Caco-2 (cell line): ENCODE results near the gene NKD2. TPM values are rescaled to one million over a fixed set of nuclear protein-coding genes. Genes with fewer than 3 reads are reported as not detected.

Experiments used
- BruUV-seq: library from RNA; stranded (reverse); fragments of 400-500 nt; replicated peaks from 2 replicates; lab custom pipeline; 2021; lab: Mats Ljungman, UMichigan
- CTCF ChIA-PET: fragments of 300-600 bp; sonication (Branson Sonifier 250); formaldehyde crosslinking; loops from one replicate; lab custom pipeline; 2022; ENCODE audit warnings: antibody characterized with exemption; lab: Charles Lee
- POLR2A ChIA-PET: fragments of 300-600 bp; sonication (Branson Sonifier 250); formaldehyde crosslinking; loops from one replicate; lab custom pipeline; 2022; ENCODE audit warnings: antibody characterized with exemption; lab: Charles Lee
- DNase-seq, 2 experiments: peaks; one replicate each; pipeline versions ENCODE4 v3.0.0 to v3.0.0-alpha.2; 2020 to 2022
- H3K27me3 ChIP-seq: replicated peaks from 2 replicates; pipeline ENCODE4 v1.6.0; 2011; ENCODE audit warnings: low read length; ENCODE audit not compliant: control insufficient read depth, insufficient read depth
- H3K36me3 ChIP-seq: 2 replicates; pipeline ENCODE4 v1.5.1; 2011; ENCODE audit warnings: low read length; ENCODE audit not compliant: control insufficient read depth, insufficient read depth
- H3K4me1 ChIP-seq: fragments of 250-450 bp; sonication (Bioruptor Pico); 2 replicates; pipeline ENCODE4 v1.5.1; 2020; ENCODE audit warnings: mild to moderate bottlenecking
- H3K4me3 ChIP-seq: 2 replicates; pipeline ENCODE4 v1.5.1; 2011; ENCODE audit warnings: low read depth, mild to moderate bottlenecking, control low read depth, low read length
- H3K9me3 ChIP-seq: fragments of 250-450 bp; sonication (Bioruptor Pico); 2 replicates; pipeline ENCODE4 v1.5.1; 2020; ENCODE audit warnings: mild to moderate bottlenecking, moderate library complexity
- H3K27ac Mint-ChIP-seq: one replicate; pipeline ENCODE4 v1.8.0; 2022; ENCODE audit warnings: mixed read lengths; ENCODE audit not compliant: unreplicated experiment
- H3K27me3 Mint-ChIP-seq: one replicate; pipeline ENCODE4 v1.8.0; 2022; ENCODE audit warnings: mixed read lengths; ENCODE audit not compliant: insufficient read depth, unreplicated experiment
- H3K36me3 Mint-ChIP-seq: one replicate; pipeline ENCODE4 v1.8.0; 2022; ENCODE audit warnings: mild to moderate bottlenecking, mixed read lengths; ENCODE audit not compliant: insufficient read depth, unreplicated experiment
- H3K4me1 Mint-ChIP-seq: one replicate; pipeline ENCODE4 v1.8.0; 2022; ENCODE audit warnings: low read depth, mixed read lengths; ENCODE audit not compliant: unreplicated experiment
- H3K4me3 Mint-ChIP-seq: one replicate; pipeline ENCODE4 v1.8.0; 2022; ENCODE audit warnings: mild to moderate bottlenecking, moderate library complexity, mixed read lengths; ENCODE audit not compliant: unreplicated experiment
- H3K9me3 Mint-ChIP-seq: one replicate; pipeline ENCODE4 v1.8.0; 2022; ENCODE audit warnings: mixed read lengths; ENCODE audit not compliant: unreplicated experiment
- intact Hi-C: fragments of 100-400 bp; cut with micrococcal nuclease; formaldehyde crosslinking; loops from one replicate; pipeline ENCODE4 v1.10.0; 2022; ENCODE audit not compliant: unreplicated experiment
- total RNA-seq: library from RNA; stranded (reverse); gene quantifications from 2 replicates; pipeline ENCODE4 v1.2.3, GENCODE V29; 2022
- TF ChIP-seq, protein P1 (sequence below), 2 experiments: fragments of 200-600 bp in 1 of 2; IDR thresholded peaks; 1 replicate in 1 of 2; 2 replicates in 1 of 2; pipeline versions ENCODE4 v1.5.1 to v1.8.0; 2011 to 2022; ENCODE audit warnings: antibody characterized with exemption in 1 of 2, control low read depth in 1 of 2, inconsistent platforms in 1 of 2, low read depth in 1 of 2, low read length in 1 of 2, mild to moderate bottlenecking in 1 of 2, moderate library complexity in 1 of 2; ENCODE audit not compliant: insufficient read depth in 1 of 2, severe bottlenecking in 1 of 2, unreplicated experiment in 1 of 2

Gene NKD2
- total RNA-seq, 1 experiment from 2014 or later, result 17.7 TPM

DNA sequence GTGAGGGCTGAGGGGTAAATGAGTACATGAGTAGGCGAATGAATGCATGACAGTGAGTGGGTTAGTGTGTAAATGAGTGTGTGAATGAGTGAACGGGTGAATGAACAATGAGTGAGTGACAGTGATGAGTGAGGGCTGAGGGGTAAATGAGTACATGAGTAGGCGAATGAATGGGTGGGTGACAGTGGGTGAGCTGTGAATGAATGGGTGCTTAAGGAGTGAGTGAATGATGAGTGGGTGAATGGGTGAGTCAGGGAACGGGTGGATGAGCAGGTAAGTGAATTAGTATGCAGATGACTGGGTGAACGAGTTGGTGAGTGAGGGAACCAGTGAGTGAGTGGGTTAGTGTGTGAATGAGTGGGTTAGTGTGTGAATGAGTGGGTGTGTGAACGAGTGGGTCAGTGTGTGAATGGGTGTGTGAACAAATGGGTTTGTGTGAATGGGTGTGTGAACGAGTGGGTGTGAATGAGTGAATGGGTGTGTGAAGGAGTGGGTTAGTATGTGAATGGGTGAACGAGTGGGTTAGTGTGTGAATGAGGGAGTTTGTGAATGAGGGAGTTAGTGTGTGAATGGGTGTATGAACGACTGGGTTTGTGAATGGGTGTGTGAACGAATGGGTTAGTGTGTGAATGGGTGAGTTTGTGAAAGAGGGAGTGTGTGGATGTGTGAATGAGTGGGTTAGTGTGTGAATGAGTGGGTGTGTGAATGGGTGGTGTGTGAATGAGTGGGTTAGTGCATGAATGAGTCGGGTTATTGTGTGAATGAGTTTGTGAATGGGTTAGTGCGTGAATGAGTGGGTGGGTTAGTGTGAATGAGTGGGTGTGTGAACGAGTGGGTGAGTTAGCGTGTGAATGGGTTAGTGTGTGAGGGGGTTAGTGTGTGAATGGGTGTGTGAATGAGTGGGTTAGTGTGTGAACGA, 32.9 kb downstream of the NKD2 start:
- intact Hi-C loops, result no loop called here
- Histone ChIP-seq H3K36me3 (no peaks in the 10 kb centered on the region), H3K4me3 (no peak overlapping the region), H3K4me1 (no peaks in the 10 kb centered on the region), H3K9me3 (peaks cover 5% of the 10 kb centered on the region; the same call in 1 of the 2 replicates), H3K27me3 (no peaks in the 10 kb centered on the region)
- no peaks in the 10 kb centered on the region for H3K4me1 Mint-ChIP-seq
- H3K36me3 Mint-ChIP-seq, result peaks cover 5% of the 10 kb centered on the region
- POLR2A ChIA-PET, result no interaction called here
- no peaks in the 10 kb centered on the region for H3K27me3 Mint-ChIP-seq
- CTCF ChIA-PET, result no interaction called here
- TF ChIP-seq, protein P1, sequence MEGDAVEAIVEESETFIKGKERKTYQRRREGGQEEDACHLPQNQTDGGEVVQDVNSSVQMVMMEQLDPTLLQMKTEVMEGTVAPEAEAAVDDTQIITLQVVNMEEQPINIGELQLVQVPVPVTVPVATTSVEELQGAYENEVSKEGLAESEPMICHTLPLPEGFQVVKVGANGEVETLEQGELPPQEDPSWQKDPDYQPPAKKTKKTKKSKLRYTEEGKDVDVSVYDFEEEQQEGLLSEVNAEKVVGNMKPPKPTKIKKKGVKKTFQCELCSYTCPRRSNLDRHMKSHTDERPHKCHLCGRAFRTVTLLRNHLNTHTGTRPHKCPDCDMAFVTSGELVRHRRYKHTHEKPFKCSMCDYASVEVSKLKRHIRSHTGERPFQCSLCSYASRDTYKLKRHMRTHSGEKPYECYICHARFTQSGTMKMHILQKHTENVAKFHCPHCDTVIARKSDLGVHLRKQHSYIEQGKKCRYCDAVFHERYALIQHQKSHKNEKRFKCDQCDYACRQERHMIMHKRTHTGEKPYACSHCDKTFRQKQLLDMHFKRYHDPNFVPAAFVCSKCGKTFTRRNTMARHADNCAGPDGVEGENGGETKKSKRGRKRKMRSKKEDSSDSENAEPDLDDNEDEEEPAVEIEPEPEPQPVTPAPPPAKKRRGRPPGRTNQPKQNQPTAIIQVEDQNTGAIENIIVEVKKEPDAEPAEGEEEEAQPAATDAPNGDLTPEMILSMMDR (IDR thresholded peaks at IDR 0.05; ENCODE audit: insufficient read depth in 1 of 2, low read depth in 1 of 2, low read length in 1 of 2, severe bottlenecking in 1 of 2, unreplicated experiment in 1 of 2), result no peak
- DNase-seq, result no peak
- H3K9me3 Mint-ChIP-seq, result peaks cover 60% of the 10 kb centered on the region
- H3K4me3 Mint-ChIP-seq, result no peak overlapping the region
- H3K27ac Mint-ChIP-seq, result no peak overlapping the region
- no TSS peak for BruUV-seq

DNA sequence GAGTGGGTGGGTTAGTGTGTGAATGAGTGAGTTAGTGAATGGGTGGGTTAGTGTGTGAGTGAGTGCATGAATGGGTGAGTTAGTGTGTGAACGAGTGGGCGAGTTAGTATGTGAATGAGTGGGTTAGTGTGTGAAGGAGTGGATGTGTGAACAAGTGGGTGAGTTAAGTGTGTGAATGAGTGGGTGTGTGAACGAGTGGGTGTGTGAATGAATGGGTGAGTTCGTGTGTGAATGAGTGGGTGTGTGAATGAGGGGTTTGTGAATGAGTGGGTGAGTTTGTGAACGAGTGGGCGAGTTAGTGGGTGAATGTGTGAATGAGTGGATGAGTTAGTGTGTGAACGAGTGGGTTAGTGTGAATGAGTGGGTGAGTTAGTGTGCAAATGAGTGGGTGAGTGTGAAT, 34.0 kb downstream of the NKD2 start:
- Histone ChIP-seq H3K36me3 (no peaks in the 10 kb centered on the region), H3K4me1 (no peaks in the 10 kb centered on the region), H3K9me3 (peaks cover 5% of the 10 kb centered on the region; the same call in 1 of the 2 replicates), H3K27me3 (no peaks in the 10 kb centered on the region), H3K4me3 (no peak overlapping the region)
- Mint-ChIP-seq H3K36me3 (peaks cover 11% of the 10 kb centered on the region), H3K4me3 (no peak overlapping the region), H3K9me3 (peaks cover 72% of the 10 kb centered on the region), H3K4me1 (no peaks in the 10 kb centered on the region), H3K27ac (no peak overlapping the region), H3K27me3 (no peaks in the 10 kb centered on the region)
- TF ChIP-seq, protein P1 (IDR thresholded peaks at IDR 0.05; ENCODE audit: insufficient read depth in 1 of 2, low read depth in 1 of 2, low read length in 1 of 2, severe bottlenecking in 1 of 2, unreplicated experiment in 1 of 2), result no peak
- ChIA-PET POLR2A (no interaction called here), CTCF (no interaction called here)
- intact Hi-C loops, result no loop called here
- DNase-seq, result no peak
- BruUV-seq, result no TSS peak

DNA sequence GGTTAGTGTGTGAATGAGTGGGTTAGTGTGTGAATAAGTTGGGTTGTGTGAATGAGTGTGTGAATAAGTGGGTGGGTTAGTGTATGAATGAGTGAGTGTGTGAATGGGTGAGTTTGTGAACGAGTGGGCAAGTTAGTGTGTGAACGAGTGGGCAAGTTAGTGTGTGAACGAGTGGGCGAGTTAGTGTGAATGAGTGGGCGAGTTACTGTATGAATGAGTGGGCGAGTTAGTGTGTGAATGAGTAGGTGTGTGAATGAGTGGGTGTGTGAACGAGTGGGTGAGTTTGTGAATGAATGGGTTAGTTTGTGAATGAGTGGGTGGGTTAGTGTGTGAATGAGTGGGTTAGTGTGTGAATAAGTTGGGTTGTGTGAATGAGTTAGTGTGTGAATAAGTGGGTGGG, 34.7 kb downstream of the NKD2 start:
- Histone ChIP-seq H3K27me3 (no peaks in the 10 kb centered on the region), H3K36me3 (no peaks in the 10 kb centered on the region), H3K4me1 (no peaks in the 10 kb centered on the region), H3K9me3 (peaks cover 5% of the 10 kb centered on the region; the same call in 1 of the 2 replicates), H3K4me3 (no peak overlapping the region)
- Mint-ChIP-seq H3K9me3 (peaks cover 75% of the 10 kb centered on the region), H3K27me3 (no peaks in the 10 kb centered on the region), H3K27ac (no peak overlapping the region), H3K4me3 (no peak overlapping the region), H3K36me3 (peaks cover 13% of the 10 kb centered on the region), H3K4me1 (no peaks in the 10 kb centered on the region)
- no peak for DNase-seq
- intact Hi-C loops, result no loop called here
- POLR2A ChIA-PET, result no interaction called here
- BruUV-seq, result no TSS peak
- TF ChIP-seq, protein P1 (IDR thresholded peaks at IDR 0.05; ENCODE audit: insufficient read depth in 1 of 2, low read depth in 1 of 2, low read length in 1 of 2, severe bottlenecking in 1 of 2, unreplicated experiment in 1 of 2), result no peak
- CTCF ChIA-PET, result no interaction called here
